AG10803 (cell line): ENCODE measurements around the gene OPN5.

Experiments used
- DNase-seq: peaks from one replicate; pipeline ENCODE4 v3.0.0; 2010; ENCODE audit warnings: low read depth
- H3K4me3 ChIP-seq: 2 replicates; pipeline ENCODE4 v1.5.1; 2011; ENCODE audit warnings: mild to moderate bottlenecking, low read length, control low read depth
- TF ChIP-seq, protein P1 (sequence below): conservative IDR thresholded peaks from 2 replicates; pipeline ENCODE4 v1.5.1; 2011; ENCODE audit warnings: mild to moderate bottlenecking, low read length, control low read depth, inconsistent platforms

Gene OPN5

DNA sequence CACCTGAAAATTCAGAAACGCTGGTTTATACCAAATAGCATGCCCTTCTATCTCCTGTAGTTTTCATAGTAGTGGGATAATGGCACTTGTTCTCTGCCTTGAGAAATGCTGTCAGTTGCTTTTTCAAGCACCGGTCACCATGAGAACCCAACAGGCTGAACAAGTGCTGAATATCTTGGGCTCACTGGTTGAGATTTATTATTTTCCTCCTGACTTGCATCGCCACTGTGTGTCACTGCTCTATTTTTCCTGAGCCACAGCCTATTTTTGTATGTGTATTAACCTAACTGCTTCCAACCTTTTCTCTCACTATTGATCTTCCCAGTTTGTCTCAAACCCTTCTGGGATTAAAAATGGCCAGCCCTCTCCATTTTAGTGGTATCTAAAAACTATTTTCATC lies 71.9 kb downstream of the OPN5 start:
- TF ChIP-seq, protein P1, sequence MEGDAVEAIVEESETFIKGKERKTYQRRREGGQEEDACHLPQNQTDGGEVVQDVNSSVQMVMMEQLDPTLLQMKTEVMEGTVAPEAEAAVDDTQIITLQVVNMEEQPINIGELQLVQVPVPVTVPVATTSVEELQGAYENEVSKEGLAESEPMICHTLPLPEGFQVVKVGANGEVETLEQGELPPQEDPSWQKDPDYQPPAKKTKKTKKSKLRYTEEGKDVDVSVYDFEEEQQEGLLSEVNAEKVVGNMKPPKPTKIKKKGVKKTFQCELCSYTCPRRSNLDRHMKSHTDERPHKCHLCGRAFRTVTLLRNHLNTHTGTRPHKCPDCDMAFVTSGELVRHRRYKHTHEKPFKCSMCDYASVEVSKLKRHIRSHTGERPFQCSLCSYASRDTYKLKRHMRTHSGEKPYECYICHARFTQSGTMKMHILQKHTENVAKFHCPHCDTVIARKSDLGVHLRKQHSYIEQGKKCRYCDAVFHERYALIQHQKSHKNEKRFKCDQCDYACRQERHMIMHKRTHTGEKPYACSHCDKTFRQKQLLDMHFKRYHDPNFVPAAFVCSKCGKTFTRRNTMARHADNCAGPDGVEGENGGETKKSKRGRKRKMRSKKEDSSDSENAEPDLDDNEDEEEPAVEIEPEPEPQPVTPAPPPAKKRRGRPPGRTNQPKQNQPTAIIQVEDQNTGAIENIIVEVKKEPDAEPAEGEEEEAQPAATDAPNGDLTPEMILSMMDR, result no peak
- DNase-seq, result no peak
- no peak overlapping the region for H3K4me3 ChIP-seq

DNA sequence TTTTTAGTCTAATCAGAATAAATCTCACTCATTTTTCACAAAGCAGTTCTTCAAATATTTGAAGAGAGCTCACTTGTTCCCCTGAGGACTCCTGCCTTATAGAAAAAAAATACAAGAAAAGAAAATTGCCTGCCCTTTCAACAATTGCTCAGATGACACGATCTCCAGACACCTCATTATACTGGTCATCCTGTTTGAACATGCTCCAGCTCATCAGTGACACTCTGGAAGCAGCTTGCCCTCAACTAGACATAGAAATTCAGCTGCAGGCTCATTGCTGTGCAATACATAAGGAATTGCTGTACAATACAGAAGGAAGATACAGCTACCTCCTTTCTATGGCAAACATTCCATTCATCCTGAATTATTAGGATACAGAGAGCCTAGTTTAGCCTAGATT lies 73.1 kb downstream of the OPN5 start:
- DNase-seq, result no peak
- no peak overlapping the region for H3K4me3 ChIP-seq
- TF ChIP-seq, protein P1, result no peak

DNA sequence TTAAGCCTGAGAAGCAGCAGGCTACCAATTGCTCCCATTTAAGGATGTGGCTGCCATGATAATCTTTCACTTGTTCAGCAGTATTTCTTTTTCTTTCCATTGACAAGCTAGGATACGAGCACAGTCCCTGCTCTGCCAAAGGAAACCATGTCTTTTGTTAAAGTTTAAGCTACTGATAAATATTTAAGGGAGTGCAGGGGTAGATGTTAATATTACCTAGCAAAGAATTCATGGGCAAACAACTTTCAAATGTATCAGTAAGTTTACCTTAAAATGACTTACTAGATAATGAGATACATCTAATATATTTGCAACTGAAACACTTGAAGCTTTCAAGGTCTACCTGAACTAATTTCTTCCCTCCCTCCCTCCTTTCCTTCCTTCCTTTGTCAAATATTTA lies 77.3 kb downstream of the OPN5 start:
- TF ChIP-seq, protein P1, result no peak
- DNase-seq, result no peak

DNA sequence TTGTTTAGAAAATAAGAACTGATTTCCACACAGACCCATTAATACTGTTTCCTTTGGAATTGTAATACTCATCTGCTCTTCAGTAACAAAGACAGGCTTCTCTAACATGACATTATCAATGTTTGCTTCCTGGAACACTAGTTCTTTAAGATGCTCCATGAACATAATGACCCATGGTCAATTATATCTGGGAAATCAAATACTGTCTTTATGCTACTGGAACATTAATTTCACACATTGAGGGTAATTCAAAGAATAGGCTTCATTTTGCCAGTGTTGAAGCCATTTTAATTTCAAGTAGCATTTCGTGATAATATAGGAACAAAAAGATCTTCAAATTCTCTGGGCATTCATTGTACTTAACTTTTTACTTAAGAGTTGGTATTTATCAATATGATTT lies 80.9 kb downstream of the OPN5 start:
- TF ChIP-seq, protein P1, result no peak
- no peak for DNase-seq
- no peak overlapping the region for H3K4me3 ChIP-seq

More for the DNA sequence above, 77.3 kb downstream of the OPN5 start:
- H3K4me3 ChIP-seq, result no peak overlapping the region

DNA sequence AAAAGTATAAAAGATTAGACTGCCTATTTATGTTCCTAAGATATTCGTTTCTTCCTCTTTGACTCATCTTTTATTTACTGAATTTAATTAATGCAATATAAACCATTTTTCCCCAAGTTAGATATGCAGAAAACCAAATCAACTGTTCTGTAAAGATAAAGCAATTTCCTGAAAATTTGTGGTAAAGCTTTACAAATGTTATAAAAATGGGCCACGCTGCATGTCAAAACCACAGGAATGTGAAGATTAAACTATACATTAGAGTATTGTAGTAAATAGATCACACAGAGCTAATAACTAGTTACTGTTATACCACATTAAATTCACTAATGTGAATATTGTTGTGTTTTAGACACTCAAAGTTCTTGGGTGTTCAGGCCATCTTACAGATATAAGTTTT lies 83.4 kb downstream of the OPN5 start:
- no peak overlapping the region for H3K4me3 ChIP-seq
- no peak for DNase-seq
- TF ChIP-seq, protein P1, result no peak

DNA sequence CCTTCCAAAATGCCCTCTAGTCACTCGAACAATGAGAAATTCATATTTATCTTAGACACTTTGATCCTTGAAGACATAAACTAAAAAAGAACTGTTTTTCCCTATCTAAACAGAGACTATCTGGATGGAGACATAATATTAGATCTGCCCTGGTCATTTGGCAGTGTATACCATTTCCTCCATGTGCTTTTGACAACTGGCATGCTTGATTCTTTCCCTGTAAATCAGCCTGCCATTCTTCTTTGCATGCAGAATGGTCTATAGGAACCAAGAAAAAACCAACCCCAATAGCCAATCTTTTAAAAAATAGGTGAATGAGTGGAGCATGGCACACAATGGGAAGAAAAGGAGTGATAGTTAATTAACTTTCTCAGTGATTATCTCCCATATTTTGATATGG lies 93.8 kb downstream of the OPN5 start:
- H3K4me3 ChIP-seq, result no peak overlapping the region
- no peak for DNase-seq
- TF ChIP-seq, protein P1, result no peak
